Breast epithelium (tissue), 4 donors: ENCODE results near the gene ABLIM2. TPM values are rescaled to one million over a fixed set of nuclear protein-coding genes. Genes with fewer than 3 reads are reported as not detected.
A peak's percentile ranks its signal among the peaks of the same experiment; 100 is the strongest.

Experiments
- DNase-seq, 2 donors: peaks; one replicate each; pipeline ENCODE4 v3.0.0-alpha.2; 2019; ENCODE audit warnings: low spot score in 2 of 2
- H3K27ac ChIP-seq, 2 donors: fragments of 200-600 bp; sonication (generic) in 1 of 2; one replicate each; pipeline ENCODE4 v1.5.1; 2016 to 2019; ENCODE audit warnings: mild to moderate bottlenecking in 1 of 2
- H3K27me3 ChIP-seq, 2 donors: fragments of 200-600 bp; sonication (generic) in 1 of 2; one replicate each; pipeline versions ENCODE4 v1.5.1 to v1.6.0; 2017 to 2019; ENCODE audit warnings: control low read depth in 1 of 2, mild to moderate bottlenecking in 1 of 2
- H3K36me3 ChIP-seq: fragments of 200-600 bp; one replicate; pipeline ENCODE4 v1.5.1; 2019
- H3K4me1 ChIP-seq, 2 donors: fragments of 200-600 bp; sonication (generic); one replicate each; pipeline ENCODE4 v1.5.1; 2016 to 2019; ENCODE audit warnings: control low read depth in 1 of 2
- H3K4me3 ChIP-seq, 3 donors: fragments of 200-600 bp; sonication (generic); 1 replicate in 2 of 3; 2 replicates in 1 of 3; pipeline ENCODE4 v1.5.1; 2016 to 2019; ENCODE audit warnings: mild to moderate bottlenecking in 3 of 3, moderate library complexity in 2 of 3
- H3K9me3 ChIP-seq, 2 donors: fragments of 200-600 bp; sonication (generic) in 1 of 2; one replicate each; pipeline ENCODE4 v1.5.1; 2016 to 2019; ENCODE audit warnings: control low read depth in 1 of 2
- CTCF ChIP-seq, 3 donors: fragments of 450-650 bp; IDR thresholded peaks; one replicate each; pipeline ENCODE4 v1.5.1; 2016 to 2017; ENCODE audit warnings: antibody characterized with exemption in 3 of 3, mild to moderate bottlenecking in 3 of 3, moderate library complexity in 3 of 3
- POLR2A ChIP-seq: fragments of 450-650 bp; IDR thresholded peaks from one replicate; pipeline ENCODE4 v1.6.1; 2016; ENCODE audit warnings: antibody characterized with exemption, mild to moderate bottlenecking, moderate library complexity
- POLR2AphosphoS5 ChIP-seq, 3 donors: sonication (generic); formaldehyde crosslinking; IDR thresholded peaks; one replicate each; pipeline ENCODE4 v1.6.1; 2017; ENCODE audit warnings: antibody characterized with exemption in 3 of 3
- intact Hi-C: fragments of 100-400 bp; cut with DNase I; formaldehyde crosslinking; loops from one replicate; pipeline ENCODE4 v1.15.1; 2023; ENCODE audit warnings: low total_unique reads
- total RNA-seq, 3 donors: library from RNA; depleted of rRNA; stranded (reverse); fragments of >200 nt; gene quantifications; one replicate each; pipeline ENCODE4 v1.1.0, GENCODE V29; 2016

The ABLIM2 gene
- total RNA-seq, 3 donors from 2014 or later = 4.8 to 11.5 (median 8.2) TPM

- intact Hi-C loops = no loop called here
- Histone ChIP-seq H3K27me3 (no peaks in the 10 kb centered on the region), H3K9me3 (no peaks in the 10 kb centered on the region), H3K4me1 (peaks cover 0 to 2% of the 10 kb centered on the region in 2 donors), H3K27ac (no peak overlapping the region), H3K36me3 (no peaks in the 10 kb centered on the region), H3K4me3 (no peak overlapping the region)
- no peak for DNase-seq
- no peak for TF ChIP-seq POLR2AphosphoS5 (IDR thresholded peaks at IDR 0.05)
- TF ChIP-seq POLR2A = no peak
- no peak for TF ChIP-seq CTCF (IDR thresholded peaks at IDR 0.05)
These were observed 175.3 kb downstream of the ABLIM2 start for GRCh38 chr4:7983296-7983695.

GRCh38 chr4:7981738-7982394, 176.7 kb downstream of the ABLIM2 start:
- no peaks in the 10 kb centered on the region for H3K36me3 ChIP-seq
- no peak overlapping the region for H3K27ac ChIP-seq
- DNase-seq = no peak
- H3K9me3 ChIP-seq = no peaks in the 10 kb centered on the region
- TF ChIP-seq POLR2AphosphoS5 (IDR thresholded peaks at IDR 0.05) (no peak), CTCF (IDR thresholded peaks at IDR 0.05) (no peak), POLR2A (no peak)
- intact Hi-C loops = no loop called here
- H3K4me3 ChIP-seq = no peak overlapping the region
- H3K4me1 ChIP-seq = peaks cover 0 to 7% of the 10 kb centered on the region in 2 donors
- no peaks in the 10 kb centered on the region for H3K27me3 ChIP-seq

GRCh38 chr4:7980036-7980435, 178.6 kb downstream of the ABLIM2 start:
- Histone ChIP-seq H3K27me3 (no peaks in the 10 kb centered on the region), H3K9me3 (no peaks in the 10 kb centered on the region), H3K4me1 (peaks cover 0 to 7% of the 10 kb centered on the region in 2 donors), H3K36me3 (no peaks in the 10 kb centered on the region), H3K4me3 (no peak overlapping the region), H3K27ac (no peak overlapping the region)
- TF ChIP-seq POLR2AphosphoS5 (IDR thresholded peaks at IDR 0.05) (no peak), CTCF (IDR thresholded peaks at IDR 0.05) (no peak), POLR2A (no peak)
- no peak for DNase-seq
- intact Hi-C loops = no loop called here

GRCh38 chr4:7979652-7979968, 179.0 kb downstream of the ABLIM2 start:
- Histone ChIP-seq H3K36me3 (no peaks in the 10 kb centered on the region), H3K4me3 (no peak overlapping the region), H3K9me3 (no peaks in the 10 kb centered on the region), H3K27me3 (no peaks in the 10 kb centered on the region), H3K27ac (no peak overlapping the region), H3K4me1 (peaks cover 0 to 7% of the 10 kb centered on the region in 2 donors)
- TF ChIP-seq POLR2AphosphoS5 (IDR thresholded peaks at IDR 0.05) = no peak
- no peak for TF ChIP-seq POLR2A
- no peak for TF ChIP-seq CTCF (IDR thresholded peaks at IDR 0.05)
- intact Hi-C loops = no loop called here
- no peak for DNase-seq

GRCh38 chr4:7978907-7979651, 179.5 kb downstream of the ABLIM2 start:
- H3K9me3 ChIP-seq = no peaks in the 10 kb centered on the region
- H3K4me1 ChIP-seq = peaks cover 0 to 7% of the 10 kb centered on the region in 2 donors
- intact Hi-C loops = no loop called here
- peak overlapping the region in 1 of 3 donors; percentile 31 for H3K4me3 ChIP-seq
- H3K27me3 ChIP-seq = no peaks in the 10 kb centered on the region
- H3K36me3 ChIP-seq = no peaks in the 10 kb centered on the region
- no peak for TF ChIP-seq CTCF (IDR thresholded peaks at IDR 0.05)
- TF ChIP-seq POLR2A = no peak
- TF ChIP-seq POLR2AphosphoS5 (IDR thresholded peaks at IDR 0.05) = no peak
- peak overlapping the region; percentile 52 to 60 for H3K27ac ChIP-seq
- no peak for DNase-seq
